ENCODE results near the gene VPREB3.

DNA sequence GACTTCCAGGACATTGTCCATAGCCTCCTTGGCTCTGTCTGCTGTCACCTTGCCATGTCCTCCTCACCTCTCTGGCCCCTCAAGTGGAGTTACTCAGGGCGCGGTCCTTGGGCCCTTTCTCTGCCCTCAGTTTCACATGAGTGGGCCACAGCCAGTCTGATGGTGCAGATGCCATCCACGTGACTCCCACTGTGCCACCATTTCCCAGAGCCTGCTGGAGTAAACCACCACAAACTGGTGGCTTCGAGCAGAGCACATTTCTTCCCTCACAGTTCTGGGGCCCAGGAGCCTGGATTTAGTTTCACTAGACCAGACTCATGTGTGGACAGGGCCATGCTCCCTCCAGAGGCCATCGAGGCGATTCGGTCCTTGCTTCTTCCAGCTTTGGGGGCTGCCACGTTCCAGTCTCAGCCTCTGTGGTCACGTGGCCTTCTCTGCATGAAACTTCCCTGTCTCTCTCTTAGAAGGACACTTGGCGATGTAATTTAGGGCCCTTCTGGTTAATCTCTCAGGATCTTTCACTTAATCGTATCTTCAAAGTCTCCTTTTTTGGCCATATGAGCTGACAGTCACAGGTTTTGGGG, 47.1 kb upstream of the VPREB3 start:
- 0 out of 2 replicates have a peak, but pooled peaks have one; percentile 17 for TF ChIP-seq POLR2A (IDR thresholded peaks at IDR 0.05; ENCODE audit: low read depth, low read length)
- no peak for TF ChIP-seq POLR2AphosphoS5 (IDR thresholded peaks at IDR 0.05; ENCODE audit: low read depth, low read length)

All from GM12891 (cell line).